GM12872 (cell line): ENCODE data around the gene TPCN2.

Experiments
- CTCF ChIP-seq: IDR thresholded peaks from 3 replicates; pipeline ENCODE4 v1.5.1; 2011; ENCODE audit warnings: low read depth, mild to moderate bottlenecking, low read length, moderate library complexity; ENCODE audit not compliant: insufficient read depth

The TPCN2 gene

GRCh38 chr11:69135420-69136363, 87.0 kb downstream of the TPCN2 start:
- TF ChIP-seq CTCF, result no peak

GRCh38 chr11:69136471-69136870, 87.7 kb downstream of the TPCN2 start:
- no peak for TF ChIP-seq CTCF

- TF ChIP-seq CTCF, result no peak
These were observed 88.6 kb downstream of the TPCN2 start for GRCh38 chr11:69137151-69137844.

- no peak for TF ChIP-seq CTCF
These were observed 89.5 kb downstream of the TPCN2 start for GRCh38 chr11:69138265-69138664.

- no peak for TF ChIP-seq CTCF
These were observed 91.9 kb downstream of the TPCN2 start for GRCh38 chr11:69140635-69141034.

GRCh38 chr11:69141742-69142141, 93.0 kb downstream of the TPCN2 start:
- TF ChIP-seq CTCF, result no peak

- TF ChIP-seq CTCF, result no peak
These were observed 94.2 kb downstream of the TPCN2 start for GRCh38 chr11:69142895-69143294.
